HepG2 (cell line): ENCODE measurements around the gene SERPINA9. TPM values are rescaled to one million over a fixed set of nuclear protein-coding genes. Genes with fewer than 3 reads are reported as not detected.

Experiments
- ATF7-NPFF ChIP-seq: sonication (generic); formaldehyde crosslinking; IDR thresholded peaks from 2 replicates; pipeline ENCODE4 v1.8.1; 2023; ENCODE audit warnings: mild to moderate bottlenecking, low read depth, missing genetic modification reagents, moderate library complexity
- BORCS8-MEF2B ChIP-seq: sonication (generic); formaldehyde crosslinking; IDR thresholded peaks from 2 replicates; pipeline ENCODE4 v1.8.0; 2022; ENCODE audit warnings: mild to moderate bottlenecking, missing genetic modification reagents
- CBX1 ChIP-seq: IDR thresholded peaks from one replicate; pipeline ENCODE4 v1.6.1; 2016; ENCODE audit warnings: antibody characterized with exemption, low read depth
- DR1 ChIP-seq: sonication (generic); formaldehyde crosslinking; IDR thresholded peaks from 2 replicates; pipeline ENCODE4 v1.8.0; 2021; ENCODE audit warnings: mild to moderate bottlenecking, missing genetic modification reagents, inconsistent platforms
- NCOR1 ChIP-seq: fragments of 200-600 bp; sonication (generic); IDR thresholded peaks from 2 replicates; pipeline ENCODE4 v1.7.0; 2017; ENCODE audit warnings: antibody characterized with exemption, low read length, borderline replicate concordance
- SOX6 ChIP-seq, 2 experiments: fragments of 450-650 bp in 1 of 2; sonication (generic) in 1 of 2; formaldehyde crosslinking in 1 of 2; IDR thresholded peaks; 2 replicates each; pipeline versions ENCODE4 v1.4.0 to v1.6.1; 2017 to 2020; ENCODE audit warnings: antibody characterized with exemption in 1 of 2, mild to moderate bottlenecking in 1 of 2, missing genetic modification reagents in 1 of 2
- SSRP1 ChIP-seq: IDR thresholded peaks from 2 replicates; pipeline ENCODE4 v1.6.1; 2016; ENCODE audit warnings: control low read depth
- TOE1 ChIP-seq: sonication (generic); formaldehyde crosslinking; IDR thresholded peaks from 2 replicates; pipeline ENCODE4 v1.4.0; 2020; ENCODE audit warnings: mild to moderate bottlenecking, missing genetic modification reagents
- YEATS4 ChIP-seq: sonication (generic); formaldehyde crosslinking; IDR thresholded peaks from 2 replicates; pipeline ENCODE4 v1.4.0; 2020; ENCODE audit warnings: missing genetic modification reagents, borderline replicate concordance
- ZNF513 ChIP-seq: sonication (generic); formaldehyde crosslinking; conservative IDR thresholded peaks from 2 replicates; pipeline ENCODE4 v1.5.0; 2020; ENCODE audit warnings: missing genetic modification reagents
- ZNF552 ChIP-seq: sonication (generic); formaldehyde crosslinking; IDR thresholded peaks from 2 replicates; pipeline ENCODE4 v1.9.0; 2022; ENCODE audit warnings: missing genetic modification reagents, mild to moderate bottlenecking, borderline replicate concordance
- ZNF564 ChIP-seq: sonication (generic); formaldehyde crosslinking; IDR thresholded peaks from 2 replicates; pipeline ENCODE4 v1.8.1; 2023; ENCODE audit warnings: mild to moderate bottlenecking, missing genetic modification reagents
- ZNF704 ChIP-seq: sonication (generic); formaldehyde crosslinking; IDR thresholded peaks from 2 replicates; pipeline ENCODE4 v1.8.1; 2023; ENCODE audit warnings: mild to moderate bottlenecking, inconsistent platforms, moderate library complexity, missing genetic modification reagents, borderline replicate concordance
- ZNF761 ChIP-seq: sonication (generic); formaldehyde crosslinking; conservative IDR thresholded peaks from 2 replicates; pipeline ENCODE4 v1.4.0; 2020; ENCODE audit warnings: mild to moderate bottlenecking, missing genetic modification reagents
- ZNF776 ChIP-seq: sonication (generic); formaldehyde crosslinking; IDR thresholded peaks from 2 replicates; pipeline ENCODE4 v1.4.0; 2020; ENCODE audit warnings: mild to moderate bottlenecking, missing genetic modification reagents
- ZNF839 ChIP-seq: sonication (generic); formaldehyde crosslinking; IDR thresholded peaks from 2 replicates; pipeline ENCODE4 v1.4.0; 2020; ENCODE audit warnings: missing genetic modification reagents, mild to moderate bottlenecking, borderline replicate concordance
- ZUFSP ChIP-seq: sonication (generic); formaldehyde crosslinking; IDR thresholded peaks from 2 replicates; pipeline ENCODE4 v1.9.0; 2021; ENCODE audit warnings: missing genetic modification reagents, mild to moderate bottlenecking, borderline replicate concordance
- polyA plus RNA-seq, 8 experiments: library from polyadenylated mRNA; depleted of rRNA in 3 of 8; stranded (reverse) in 7 of 8; unstranded in 1 of 8; fragments of >200 nt; fragmentation: Illumina TruSeq in 4 of 8; extraction: Trizol in 4 of 8; gene quantifications; 2 replicates each; pipeline versions ENCODE4 v1.2.1 to v1.2.3, GENCODE V29; 2011 to 2016; ENCODE audit warnings: low read depth in 4 of 8, missing spikeins in 1 of 8, mixed read lengths in 1 of 8; ENCODE audit not compliant: insufficient read depth in 1 of 8
- total RNA-seq, 5 experiments: library from RNA; depleted of rRNA; stranded (reverse); fragments of >200 nt; fragmentation: Illumina TruSeq; extraction: Trizol; gene quantifications; 2 replicates each; pipeline ENCODE4 v1.2.3, GENCODE V29; 2016; ENCODE audit warnings: low read depth in 1 of 5
- TF ChIP-seq, protein P1 (sequence below): sonication (generic); formaldehyde crosslinking; IDR thresholded peaks from 2 replicates; pipeline ENCODE4 v1.4.0; 2020; ENCODE audit warnings: missing genetic modification reagents, borderline replicate concordance
- TF ChIP-seq, protein P2 (sequence below): IDR thresholded peaks from 2 replicates; pipeline ENCODE4 v1.6.1; 2016; ENCODE audit warnings: missing genetic modification reagents, missing compliant biosample characterization
- TF ChIP-seq, protein P3 (sequence below): sonication (generic); formaldehyde crosslinking; IDR thresholded peaks from 2 replicates; pipeline ENCODE4 v1.4.0; 2020; ENCODE audit warnings: missing genetic modification reagents; ENCODE audit errors: not compliant biosample characterization

SERPINA9 gene
- total and polyA plus RNA-seq, 2 of the 13 experiments (the other 11 are each of a cell fraction or from before 2014, with no cell fraction given): 0.21 TPM; not detected in 1

DNA sequence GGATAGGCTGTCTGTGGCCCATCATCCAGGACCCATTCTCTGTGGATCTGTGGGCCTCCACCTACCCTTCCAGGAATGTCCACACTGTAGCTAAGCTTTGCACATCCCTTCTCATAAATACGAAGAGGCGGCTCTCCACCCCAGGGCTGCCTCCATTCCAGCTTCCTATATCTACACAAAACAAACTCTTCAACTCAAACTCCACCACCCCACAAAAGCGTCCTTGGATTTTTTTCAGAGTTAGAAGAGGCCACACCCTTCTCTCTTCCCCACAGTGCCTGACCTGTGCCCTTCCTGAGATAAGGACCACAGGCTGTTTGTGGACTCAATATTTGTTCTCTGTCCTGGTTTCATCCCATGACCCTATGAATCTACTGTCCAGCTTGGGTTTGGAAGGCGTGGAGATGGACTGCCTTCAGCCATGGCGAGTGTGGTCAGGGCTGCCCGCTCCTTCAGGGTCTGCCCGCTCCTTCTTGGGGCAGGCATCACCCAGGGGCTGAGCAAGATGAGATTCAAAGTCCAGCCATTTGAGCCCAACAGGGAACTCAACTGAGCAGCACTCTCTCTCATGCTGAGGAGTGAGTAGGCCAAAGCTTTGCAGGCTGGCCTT lies 46.2 kb upstream of the SERPINA9 start (continued):
- no peak for TF ChIP-seq ZNF704
- peak; percentile 77 for TF ChIP-seq CBX1
- TF ChIP-seq DR1 (CRISPR knock-in tag): 0 out of 2 replicates have a peak, but pooled peaks have one; percentile 18
- no peak for TF ChIP-seq TOE1 (CRISPR knock-in tag)
- no peak for TF ChIP-seq SOX6 (IDR thresholded peaks at IDR 0.05)
- peak; percentile 97 for TF ChIP-seq SOX6 (CRISPR knock-in tag; IDR thresholded peaks at IDR 0.05)
- TF ChIP-seq BORCS8-MEF2B (CRISPR knock-in tag): no peak
- 0 out of 2 replicates have a peak, but pooled peaks have one; percentile 52 for TF ChIP-seq ZNF761 (CRISPR knock-in tag)
- TF ChIP-seq ATF7-NPFF: no peak
- TF ChIP-seq, protein P1, sequence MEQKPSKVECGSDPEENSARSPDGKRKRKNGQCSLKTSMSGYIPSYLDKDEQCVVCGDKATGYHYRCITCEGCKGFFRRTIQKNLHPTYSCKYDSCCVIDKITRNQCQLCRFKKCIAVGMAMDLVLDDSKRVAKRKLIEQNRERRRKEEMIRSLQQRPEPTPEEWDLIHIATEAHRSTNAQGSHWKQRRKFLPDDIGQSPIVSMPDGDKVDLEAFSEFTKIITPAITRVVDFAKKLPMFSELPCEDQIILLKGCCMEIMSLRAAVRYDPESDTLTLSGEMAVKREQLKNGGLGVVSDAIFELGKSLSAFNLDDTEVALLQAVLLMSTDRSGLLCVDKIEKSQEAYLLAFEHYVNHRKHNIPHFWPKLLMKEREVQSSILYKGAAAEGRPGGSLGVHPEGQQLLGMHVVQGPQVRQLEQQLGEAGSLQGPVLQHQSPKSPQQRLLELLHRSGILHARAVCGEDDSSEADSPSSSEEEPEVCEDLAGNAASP (CRISPR knock-in tag): peak; percentile 95
- TF ChIP-seq, protein P2, sequence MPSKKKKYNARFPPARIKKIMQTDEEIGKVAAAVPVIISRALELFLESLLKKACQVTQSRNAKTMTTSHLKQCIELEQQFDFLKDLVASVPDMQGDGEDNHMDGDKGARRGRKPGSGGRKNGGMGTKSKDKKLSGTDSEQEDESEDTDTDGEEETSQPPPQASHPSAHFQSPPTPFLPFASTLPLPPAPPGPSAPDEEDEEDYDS (CRISPR knock-in tag): peak; percentile 67
- no peak for TF ChIP-seq ZNF513 (CRISPR knock-in tag)
- TF ChIP-seq ZUFSP: no peak
- peak; percentile 51; the same call in 1 of the 2 replicates for TF ChIP-seq ZNF564 (CRISPR knock-in tag)
- TF ChIP-seq ZNF552 (CRISPR knock-in tag): no peak
- TF ChIP-seq YEATS4 (CRISPR knock-in tag): peak; percentile 75; the same call in 1 of the 2 replicates
- TF ChIP-seq ZNF776: no peak
- TF ChIP-seq ZNF839 (CRISPR knock-in tag): no peak
- TF ChIP-seq, protein P3, sequence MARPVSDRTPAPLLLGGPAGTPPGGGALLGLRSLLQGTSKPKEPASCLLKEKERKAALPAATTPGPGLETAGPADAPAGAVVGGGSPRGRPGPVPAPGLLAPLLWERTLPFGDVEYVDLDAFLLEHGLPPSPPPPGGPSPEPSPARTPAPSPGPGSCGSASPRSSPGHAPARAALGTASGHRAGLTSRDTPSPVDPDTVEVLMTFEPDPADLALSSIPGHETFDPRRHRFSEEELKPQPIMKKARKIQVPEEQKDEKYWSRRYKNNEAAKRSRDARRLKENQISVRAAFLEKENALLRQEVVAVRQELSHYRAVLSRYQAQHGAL: no peak
- TF ChIP-seq SSRP1: no peak; the same call in 1 of the 2 replicates
- TF ChIP-seq NCOR1: peak; percentile 54; the same call in 1 of the 2 replicates
